Hepatocyte (in vitro differentiated cells): ENCODE results near the gene DLK2. TPM values are rescaled to one million over a fixed set of nuclear protein-coding genes. Genes with fewer than 3 reads are reported as not detected.
"Not testable (repeated sequence)": the region's sequence is repeated elsewhere in the genome, so short reads cannot be mapped to it uniquely, and the experiment has no call there.

ENCODE experiments used
- DNase-seq: peaks from one replicate; pipeline ENCODE4 v3.0.0-alpha.2; 2016; ENCODE audit warnings: low spot score
- H2AFZ ChIP-seq: fragments of 200-600 bp; sonication (generic); 2 replicates; pipeline ENCODE4 v1.6.0; 2016; ENCODE audit warnings: antibody characterized with exemption, mild to moderate bottlenecking
- H3K27ac ChIP-seq: fragments of 200-600 bp; sonication (generic); 2 replicates; pipeline ENCODE4 v1.5.1; 2016; ENCODE audit warnings: mild to moderate bottlenecking
- H3K27me3 ChIP-seq: fragments of 200-600 bp; sonication (generic); 2 replicates; pipeline ENCODE4 v1.6.1; 2016
- H3K36me3 ChIP-seq: fragments of 200-600 bp; sonication (generic); replicated peaks from 2 replicates; pipeline ENCODE4 v1.5.1; 2016; ENCODE audit warnings: low read depth; ENCODE audit not compliant: insufficient read depth
- H3K4me1 ChIP-seq: fragments of 200-600 bp; sonication (generic); 2 replicates; pipeline ENCODE4 v1.5.1; 2016; ENCODE audit warnings: mild to moderate bottlenecking, moderate library complexity; ENCODE audit not compliant: insufficient read depth
- H3K4me2 ChIP-seq: fragments of 200-600 bp; sonication (generic); 2 replicates; pipeline ENCODE4 v1.6.0; 2016
- H3K4me3 ChIP-seq: fragments of 200-600 bp; sonication (generic); 2 replicates; pipeline ENCODE4 v1.5.1; 2016; ENCODE audit warnings: mild to moderate bottlenecking
- H3K79me2 ChIP-seq: fragments of 200-600 bp; sonication (generic); 2 replicates; pipeline ENCODE4 v1.6.0; 2017; ENCODE audit warnings: mild to moderate bottlenecking
- H3K9me2 ChIP-seq: fragments of 200-600 bp; sonication (generic); replicated peaks from 2 replicates; pipeline ENCODE4 v1.6.0; 2017; ENCODE audit warnings: mild to moderate bottlenecking; ENCODE audit not compliant: insufficient read depth
- H3K9me3 ChIP-seq: fragments of 200-600 bp; sonication (generic); 2 replicates; pipeline ENCODE4 v1.5.1; 2016; ENCODE audit warnings: low read depth, mild to moderate bottlenecking
- H4K20me1 ChIP-seq: fragments of 200-600 bp; sonication (generic); 2 replicates; pipeline ENCODE4 v1.6.0; 2016; ENCODE audit warnings: mild to moderate bottlenecking; ENCODE audit not compliant: insufficient read depth, poor library complexity, severe bottlenecking
- EZH2 ChIP-seq: fragments of 200-600 bp; sonication (generic); IDR thresholded peaks from 2 replicates; pipeline ENCODE4 v1.6.1; 2016; ENCODE audit warnings: antibody characterized with exemption, mild to moderate bottlenecking, borderline replicate concordance
- EZH2phosphoT487 ChIP-seq: fragments of 200-600 bp; sonication (generic); IDR thresholded peaks from one replicate; pipeline ENCODE4 v1.6.1; 2018; ENCODE audit warnings: antibody characterized with exemption, mild to moderate bottlenecking, low read depth, moderate library complexity; ENCODE audit not compliant: unreplicated experiment, severe bottlenecking
- WGBS: methylation state at CpG from one replicate; pipeline ENCODE4 v1.1.6; 2016; ENCODE audit warnings: low lambda C conversion rate; ENCODE audit errors: missing lambda C conversion rate; 5-methylcytosine and 5-hydroxymethylcytosine counted together
- polyA plus RNA-seq: library from polyadenylated mRNA; unstranded; fragments of >200 nt; fragmentation: Nextera tagmentation; extraction: Ambion mirVana; gene quantifications from 2 replicates; pipeline ENCODE4 v1.2.1, GENCODE V29; 2016
- total RNA-seq: library from RNA; depleted of rRNA; stranded (reverse); fragments of >200 nt; gene quantifications from 2 replicates; pipeline ENCODE4 v1.2.3, GENCODE V29; 2014
- TF ChIP-seq, protein P1 (sequence below): fragments of 200-600 bp; sonication (generic); IDR thresholded peaks from 2 replicates; pipeline ENCODE4 v1.5.1; 2016; ENCODE audit warnings: antibody characterized with exemption, mild to moderate bottlenecking; ENCODE audit not compliant: poor library complexity

Gene DLK2
- total and polyA plus RNA-seq, 2 experiments from 2014 or later = 0.33 to 1.8 TPM

GRCh38 chr6:43468748-43469681, 13.7 kb upstream of the DLK2 start:
- H3K27ac ChIP-seq = no peak overlapping the region
- TF ChIP-seq, protein P1, sequence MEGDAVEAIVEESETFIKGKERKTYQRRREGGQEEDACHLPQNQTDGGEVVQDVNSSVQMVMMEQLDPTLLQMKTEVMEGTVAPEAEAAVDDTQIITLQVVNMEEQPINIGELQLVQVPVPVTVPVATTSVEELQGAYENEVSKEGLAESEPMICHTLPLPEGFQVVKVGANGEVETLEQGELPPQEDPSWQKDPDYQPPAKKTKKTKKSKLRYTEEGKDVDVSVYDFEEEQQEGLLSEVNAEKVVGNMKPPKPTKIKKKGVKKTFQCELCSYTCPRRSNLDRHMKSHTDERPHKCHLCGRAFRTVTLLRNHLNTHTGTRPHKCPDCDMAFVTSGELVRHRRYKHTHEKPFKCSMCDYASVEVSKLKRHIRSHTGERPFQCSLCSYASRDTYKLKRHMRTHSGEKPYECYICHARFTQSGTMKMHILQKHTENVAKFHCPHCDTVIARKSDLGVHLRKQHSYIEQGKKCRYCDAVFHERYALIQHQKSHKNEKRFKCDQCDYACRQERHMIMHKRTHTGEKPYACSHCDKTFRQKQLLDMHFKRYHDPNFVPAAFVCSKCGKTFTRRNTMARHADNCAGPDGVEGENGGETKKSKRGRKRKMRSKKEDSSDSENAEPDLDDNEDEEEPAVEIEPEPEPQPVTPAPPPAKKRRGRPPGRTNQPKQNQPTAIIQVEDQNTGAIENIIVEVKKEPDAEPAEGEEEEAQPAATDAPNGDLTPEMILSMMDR = no peak
- TF ChIP-seq EZH2 (no peak), EZH2phosphoT487 (no peak)
- H3K4me2 ChIP-seq = no peak overlapping the region
- no peaks in the 10 kb centered on the region for H3K36me3 ChIP-seq
- H3K9me3 ChIP-seq = no peaks in the 10 kb centered on the region
- H3K27me3 ChIP-seq = no peaks in the 10 kb centered on the region
- H3K79me2 ChIP-seq = no peaks in the 10 kb centered on the region
- no peak overlapping the region for H3K4me3 ChIP-seq
- 68% methylated on average over 13 of the region's 13 CpGs for WGBS
- no peaks in the 10 kb centered on the region for H3K9me2 ChIP-seq
- no peak overlapping the region for H2AFZ ChIP-seq
- DNase-seq = no peak
- no peaks in the 10 kb centered on the region for H4K20me1 ChIP-seq
- H3K4me1 ChIP-seq = no peaks in the 10 kb centered on the region

DNA sequence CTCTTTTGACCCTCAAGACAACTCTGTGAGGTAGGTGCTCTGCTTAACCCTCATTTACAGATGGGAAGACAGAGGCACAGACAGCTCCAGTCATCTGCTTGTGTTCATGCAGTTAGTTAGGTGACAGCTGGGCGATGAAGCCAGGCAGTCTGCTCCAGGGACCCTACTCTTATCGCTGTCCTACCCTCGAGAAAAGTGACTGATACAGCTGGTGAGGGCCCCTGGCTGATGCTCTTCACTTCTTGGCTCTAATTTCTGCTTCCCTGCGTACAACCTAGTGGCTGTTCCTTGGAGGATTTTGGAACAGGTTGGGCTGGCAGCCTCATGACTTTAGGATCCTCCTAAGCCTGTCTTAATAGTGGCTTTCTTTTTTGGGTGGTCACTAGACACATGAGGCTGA, 12.9 kb upstream of the DLK2 start:
- H2AFZ ChIP-seq = no peak overlapping the region
- TF ChIP-seq EZH2 (no peak), EZH2phosphoT487 (no peak)
- TF ChIP-seq, protein P1 = no peak
- no peaks in the 10 kb centered on the region for H3K27me3 ChIP-seq
- no peak for DNase-seq
- H3K9me2 ChIP-seq = no peaks in the 10 kb centered on the region
- H3K9me3 ChIP-seq = no peaks in the 10 kb centered on the region
- H4K20me1 ChIP-seq = no peaks in the 10 kb centered on the region
- no peak overlapping the region for H3K27ac ChIP-seq
- WGBS = 81% methylated on average over 4 of the region's 4 CpGs
- H3K4me2 ChIP-seq = no peak overlapping the region
- no peaks in the 10 kb centered on the region for H3K36me3 ChIP-seq
- no peaks in the 10 kb centered on the region for H3K79me2 ChIP-seq
- H3K4me1 ChIP-seq = no peaks in the 10 kb centered on the region
- H3K4me3 ChIP-seq = no peak overlapping the region

DNA sequence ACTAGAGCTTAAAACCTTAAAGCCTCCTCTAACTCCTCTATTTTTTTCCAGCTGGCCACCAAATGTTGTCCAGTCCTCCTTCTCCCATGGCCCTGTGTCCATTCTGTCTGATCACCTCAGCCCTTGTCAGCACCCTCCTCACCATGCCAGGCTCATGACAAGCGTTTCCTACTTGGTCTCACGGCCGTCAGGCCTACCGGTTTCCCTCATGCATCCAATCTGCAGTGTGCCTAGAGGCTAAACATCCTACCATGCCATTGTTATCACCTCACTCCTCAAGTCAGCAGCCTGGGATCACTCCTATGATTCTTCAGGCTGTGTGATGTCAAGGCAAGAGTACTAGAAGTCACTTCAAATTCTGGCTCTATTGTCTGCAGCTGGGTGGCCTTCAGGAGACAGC, 12.4 kb upstream of the DLK2 start:
- Histone ChIP-seq H3K4me3 (no peak overlapping the region), H3K9me2 (no peaks in the 10 kb centered on the region), H3K4me2 (no peak overlapping the region), H3K79me2 (no peaks in the 10 kb centered on the region), H2AFZ (no peak overlapping the region), H3K27me3 (no peaks in the 10 kb centered on the region), H3K4me1 (no peaks in the 10 kb centered on the region), H3K27ac (no peak overlapping the region), H4K20me1 (no peaks in the 10 kb centered on the region), H3K9me3 (no peaks in the 10 kb centered on the region), H3K36me3 (no peaks in the 10 kb centered on the region)
- TF ChIP-seq EZH2phosphoT487 = no peak
- TF ChIP-seq, protein P1 = no peak
- no peak for TF ChIP-seq EZH2
- WGBS = 77% methylated on average over 4 of the region's 4 CpGs
- DNase-seq = no peak

DNA sequence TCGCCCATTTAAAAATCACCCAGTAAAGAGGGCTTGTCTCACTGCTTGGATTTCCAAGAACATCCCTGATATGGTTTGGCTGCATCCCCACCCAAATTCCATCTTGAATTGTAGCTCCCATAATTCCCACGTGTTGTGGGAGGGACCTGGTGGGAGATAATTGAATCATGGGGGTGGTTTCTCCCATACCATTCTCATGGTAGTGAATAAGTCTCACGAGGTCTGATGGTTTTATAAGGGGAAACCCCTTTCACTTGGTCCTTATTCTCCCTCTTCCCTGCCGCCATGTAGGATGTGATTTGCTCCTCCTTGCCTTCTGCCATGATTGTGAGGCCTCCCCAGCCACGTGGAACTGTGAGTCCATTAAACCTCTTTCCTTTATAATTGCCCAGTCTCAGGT, 11.9 kb upstream of the DLK2 start:
- not testable (repeated sequence) for H3K4me2 ChIP-seq, H3K9me2 ChIP-seq, DNase-seq, H2AFZ ChIP-seq, H4K20me1 ChIP-seq, H3K27ac ChIP-seq, H3K4me1 ChIP-seq, H3K27me3 ChIP-seq, H3K4me3 ChIP-seq, H3K36me3 ChIP-seq, H3K9me3 ChIP-seq, H3K79me2 ChIP-seq
- WGBS = 75% methylated on average over 5 of the region's 5 CpGs
